Islet of Langerhans (tissue), 1 donor: Measurements from ENCODE around the gene BUD23.
"Not testable (repeated sequence)": the region's sequence is repeated elsewhere in the genome, so short reads cannot be mapped to it uniquely, and the experiment has no call there.

Experiments
- FAIRE-seq: peaks from one replicate; lab custom pipeline; 2011; peaks lifted over from hg19 to GRCh38; lab: Jason Lieb, UNC

BUD23 gene

DNA sequence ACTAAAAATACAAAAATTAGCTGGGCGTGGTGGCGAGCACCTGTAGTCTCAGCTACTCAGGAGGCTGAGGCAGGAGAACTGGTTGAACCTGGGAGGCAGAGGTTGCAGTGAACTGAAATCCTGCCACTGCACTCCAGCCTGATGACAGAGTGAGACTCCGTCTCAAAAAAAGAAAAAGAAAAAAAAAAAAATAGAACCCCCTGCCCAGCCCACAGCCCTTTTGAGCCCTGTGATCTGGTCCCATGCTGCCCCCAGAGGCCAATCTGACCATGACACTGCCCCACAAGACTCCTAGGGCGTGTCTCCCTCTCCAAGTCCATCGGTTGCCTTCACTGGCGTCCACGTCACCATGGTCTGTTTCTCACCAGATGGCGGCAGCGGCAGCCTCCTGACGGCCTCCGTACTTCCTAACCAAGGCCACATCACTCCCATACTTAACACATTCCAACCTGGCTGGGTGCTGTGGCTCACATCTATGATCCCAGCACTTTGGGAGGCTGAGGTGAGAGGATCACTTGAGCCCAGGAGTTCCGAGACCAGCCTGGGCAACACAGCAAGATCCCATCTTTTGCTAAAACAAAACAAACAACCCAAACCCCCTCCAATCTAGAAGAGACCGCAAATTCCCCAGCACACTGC, 18.1 kb downstream of the BUD23 start:
- peak; percentile 21 for FAIRE-seq

DNA sequence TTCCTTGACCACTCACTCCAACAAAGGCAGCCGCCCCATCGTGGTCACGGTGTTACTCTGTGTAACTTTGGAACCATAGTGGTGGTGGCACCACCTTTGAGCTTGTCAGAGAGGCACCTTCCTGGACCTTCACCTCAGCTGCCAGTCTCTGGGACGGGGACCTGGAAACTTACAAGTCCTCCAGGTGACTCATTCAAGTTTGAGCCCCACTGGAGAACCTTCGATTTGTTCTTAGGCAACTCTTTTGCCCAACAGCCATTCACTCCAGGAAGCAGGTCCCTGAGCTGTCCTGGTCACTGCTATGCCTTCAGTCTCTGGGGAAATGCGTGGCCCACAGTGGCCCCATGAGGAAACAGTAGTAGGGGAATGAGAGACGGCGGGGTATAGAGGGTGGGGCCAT, 18.8 kb downstream of the BUD23 start:
- FAIRE-seq, result no peak

DNA sequence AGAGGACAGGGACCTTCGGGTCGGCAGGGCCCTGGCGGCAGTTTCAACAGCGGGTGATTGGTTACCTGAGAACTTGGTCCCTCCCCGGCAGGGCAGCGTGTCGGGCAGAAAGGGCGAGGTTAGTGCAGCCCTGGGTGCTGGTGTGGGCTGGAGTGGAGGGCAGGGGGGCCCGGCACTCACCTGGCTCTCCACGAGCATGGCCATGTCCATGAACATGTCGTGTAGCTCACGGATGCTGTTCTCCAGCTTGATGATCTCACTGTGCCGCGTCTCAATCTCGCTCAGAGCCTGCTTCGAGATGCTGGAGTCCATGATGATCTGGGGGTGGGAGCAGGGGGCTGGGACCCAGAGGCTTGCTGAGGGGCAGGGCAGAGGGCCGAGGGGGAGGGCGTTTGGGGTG, 19.3 kb downstream of the BUD23 start:
- no peak for FAIRE-seq

DNA sequence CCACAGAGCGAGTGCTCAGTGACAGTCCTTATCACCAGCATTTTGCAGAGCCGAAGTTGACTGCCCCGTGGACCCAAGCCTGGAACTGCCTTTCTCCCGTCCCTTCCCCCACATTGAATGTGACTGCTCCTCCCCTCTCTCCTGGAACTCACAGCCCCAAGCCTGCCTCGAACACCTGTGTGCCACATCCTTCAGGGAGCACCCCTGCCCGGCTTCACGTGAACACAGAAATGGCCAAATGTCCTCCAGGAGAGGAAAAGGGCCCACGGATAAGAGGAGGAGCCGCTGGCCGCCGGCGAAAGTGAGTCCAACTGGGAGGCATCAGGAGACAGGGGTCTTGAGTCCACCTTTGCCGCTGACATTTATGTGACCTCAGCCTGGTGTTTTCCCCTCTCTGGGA, 19.8 kb downstream of the BUD23 start:
- FAIRE-seq, result no peak

DNA sequence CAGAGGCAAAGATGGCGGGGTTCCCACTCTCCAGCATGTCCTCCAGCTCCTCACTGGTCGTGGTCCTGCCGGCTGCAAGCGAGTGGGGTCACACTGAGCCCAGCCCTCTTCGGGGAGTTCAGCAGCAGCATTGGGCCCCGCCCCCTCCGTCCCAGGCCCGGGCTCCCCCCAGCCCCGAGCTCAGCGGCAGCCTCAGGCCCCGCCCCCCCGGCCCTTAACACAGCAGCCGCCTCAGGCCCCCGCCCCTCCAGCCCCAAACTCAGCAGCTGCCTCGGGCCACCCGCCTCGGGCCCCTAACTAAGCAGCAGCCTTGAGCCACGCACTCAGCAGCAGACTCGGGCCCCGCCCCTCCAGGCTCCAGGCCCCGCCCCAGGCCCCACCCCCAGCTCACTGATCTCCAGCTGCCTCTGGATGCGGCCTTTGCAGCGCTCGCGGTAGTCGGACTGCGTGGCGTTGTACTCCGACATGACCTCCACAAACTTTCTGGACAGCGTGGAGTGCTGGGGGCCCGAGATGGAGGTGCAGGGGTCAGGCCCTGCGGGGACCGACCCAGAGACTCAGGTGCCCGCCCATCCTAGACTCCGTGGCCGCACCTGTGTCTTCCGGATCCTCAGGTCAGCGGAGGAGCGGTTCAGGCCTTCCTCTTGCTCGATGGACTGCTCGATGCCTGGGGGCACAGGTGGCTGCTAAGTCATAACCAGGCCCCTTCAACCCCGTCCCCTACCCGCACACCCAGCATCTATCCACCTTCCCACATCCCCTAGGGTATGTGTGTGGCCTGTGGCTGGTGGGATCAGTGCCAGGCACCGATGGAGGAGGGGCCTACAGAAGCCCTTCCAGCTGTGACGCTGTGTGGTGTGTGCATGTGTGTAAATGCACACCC, 20.6 kb downstream of the BUD23 start:
- no peak for FAIRE-seq

DNA sequence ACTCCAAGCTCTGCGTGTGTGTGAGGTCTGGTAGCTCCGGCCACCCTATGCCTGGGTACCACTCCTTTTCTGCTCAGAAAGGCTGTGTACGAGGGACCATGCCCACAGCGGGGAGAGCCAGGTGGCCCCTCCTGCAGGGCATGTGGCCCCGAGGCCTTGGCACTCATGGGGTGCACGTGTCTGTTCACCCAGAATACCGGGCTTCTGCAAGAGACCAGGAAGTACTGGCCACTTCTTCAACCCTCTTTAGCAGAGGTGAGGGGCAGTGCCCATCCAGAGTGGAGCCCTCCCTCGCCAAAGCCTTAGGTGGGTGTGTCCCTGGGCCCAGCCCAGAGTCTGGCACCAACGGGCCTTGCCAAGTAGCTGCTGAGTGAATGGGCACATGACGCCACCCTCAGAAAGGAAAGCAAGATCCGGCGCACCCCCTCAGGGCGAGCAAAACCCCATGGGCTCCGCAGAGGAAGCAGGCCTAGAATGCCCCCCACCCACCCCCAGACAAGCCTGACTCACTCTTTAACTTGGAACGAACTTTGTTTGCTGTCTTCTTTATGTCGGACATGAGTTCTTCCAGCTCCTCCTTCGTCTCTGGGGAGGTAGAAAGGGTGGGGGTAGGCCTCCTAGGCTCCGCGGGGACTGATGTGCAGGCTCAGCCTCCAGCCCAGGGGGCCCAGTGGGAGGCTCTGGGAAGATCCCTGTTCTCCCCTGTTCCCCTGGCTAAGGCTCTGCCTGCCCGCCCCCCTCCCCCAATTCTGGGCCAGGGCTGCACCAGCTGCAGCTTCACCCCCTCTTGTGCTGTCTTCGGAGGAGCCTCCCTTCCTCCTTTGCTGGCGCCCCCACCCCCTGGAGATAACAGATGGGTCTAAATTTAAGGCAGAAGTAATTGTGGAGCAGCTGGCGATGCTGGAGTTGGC, 21.5 kb downstream of the BUD23 start:
- no peak for FAIRE-seq

DNA sequence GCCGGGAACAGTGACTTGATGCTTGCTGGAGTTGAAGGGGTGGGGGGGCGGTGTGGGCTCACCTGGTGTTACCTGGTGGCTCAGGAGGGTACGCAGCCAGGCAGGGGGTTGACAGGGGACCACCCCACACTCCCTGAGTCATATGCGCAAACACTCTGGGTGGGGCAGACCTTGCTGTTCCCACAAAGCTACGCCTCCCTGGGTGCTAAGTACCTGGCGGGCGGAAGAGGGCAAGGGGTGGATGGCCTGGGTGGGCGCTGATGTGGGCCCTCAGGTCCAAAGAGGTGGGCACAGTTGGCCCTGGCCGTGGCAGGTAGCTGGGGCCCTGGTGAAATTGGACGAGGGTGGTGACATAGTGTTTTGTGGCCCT, 22.1 kb downstream of the BUD23 start:
- no peak for FAIRE-seq

DNA sequence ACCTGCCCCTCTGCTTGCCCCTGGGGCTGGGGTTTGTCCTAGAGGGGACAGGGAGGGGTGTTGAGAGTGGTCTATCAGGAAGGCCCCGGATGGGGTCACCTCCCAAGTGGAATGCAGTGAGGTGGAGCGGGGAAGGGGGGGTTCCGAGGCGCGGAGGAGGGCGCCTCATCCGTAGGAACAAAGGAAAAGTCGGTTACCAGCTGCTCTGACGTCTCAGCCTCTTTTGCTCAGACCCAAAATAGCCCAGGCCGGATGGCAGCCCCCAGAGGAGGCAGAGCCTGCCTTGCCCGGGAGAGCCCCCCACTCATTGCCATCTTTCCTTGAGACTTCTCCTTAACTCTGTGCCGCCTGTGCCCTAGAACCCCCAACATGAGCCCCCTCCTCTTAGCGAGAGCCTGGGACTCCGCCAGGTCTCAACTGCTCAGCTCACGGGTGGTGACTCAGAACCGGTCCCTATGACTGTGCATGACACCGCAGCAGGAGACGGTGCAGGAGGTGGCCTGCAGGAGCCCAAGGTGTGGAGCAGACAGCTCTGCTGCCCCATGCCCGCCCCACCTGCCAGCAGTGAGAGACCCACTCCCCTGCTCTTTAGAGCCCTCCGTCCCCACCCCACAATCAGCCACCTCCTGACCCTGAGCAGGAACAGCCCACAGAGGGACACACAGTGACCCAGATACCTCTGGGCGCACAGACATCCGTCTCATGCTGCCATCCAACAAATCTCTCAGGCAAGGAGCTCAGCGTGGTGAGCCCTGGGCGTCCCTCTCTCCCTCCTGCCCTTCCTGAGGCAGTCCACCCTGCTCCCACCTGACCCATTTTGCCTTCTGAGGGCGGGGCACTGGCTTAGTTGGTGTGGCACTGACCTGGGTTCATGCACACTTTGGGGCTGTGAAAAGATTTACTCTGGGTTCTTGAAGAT, 23.0 kb downstream of the BUD23 start:
- FAIRE-seq, result no peak

DNA sequence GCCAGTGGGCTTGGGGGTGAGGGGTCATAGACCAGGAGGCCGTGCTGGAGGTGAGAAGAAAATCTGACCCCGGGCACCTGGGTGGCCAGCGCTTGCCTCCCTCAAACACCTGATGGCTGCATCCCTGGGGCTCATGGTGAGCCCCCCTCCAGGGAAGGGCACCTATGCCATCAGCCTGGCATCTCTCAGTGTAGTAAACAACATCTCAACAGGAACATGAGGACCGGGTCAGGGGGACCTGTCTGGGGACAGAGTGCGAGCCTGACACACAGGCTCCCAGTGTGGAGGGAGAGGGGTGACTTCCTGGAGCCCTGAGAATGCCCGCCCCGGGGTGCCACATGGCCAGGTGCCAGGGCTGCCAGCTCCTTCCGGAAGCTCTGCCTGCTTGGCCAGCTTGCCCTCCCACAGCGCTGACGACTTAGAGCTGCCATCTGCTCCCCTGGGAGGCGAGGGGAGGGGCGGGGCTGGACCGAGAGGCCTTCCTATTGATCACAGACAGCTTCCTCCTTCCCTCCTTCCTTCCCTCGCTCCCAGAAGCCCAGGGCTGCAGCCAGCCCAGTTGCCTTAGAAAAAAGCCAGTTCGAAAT, 23.7 kb downstream of the BUD23 start:
- no peak for FAIRE-seq

DNA sequence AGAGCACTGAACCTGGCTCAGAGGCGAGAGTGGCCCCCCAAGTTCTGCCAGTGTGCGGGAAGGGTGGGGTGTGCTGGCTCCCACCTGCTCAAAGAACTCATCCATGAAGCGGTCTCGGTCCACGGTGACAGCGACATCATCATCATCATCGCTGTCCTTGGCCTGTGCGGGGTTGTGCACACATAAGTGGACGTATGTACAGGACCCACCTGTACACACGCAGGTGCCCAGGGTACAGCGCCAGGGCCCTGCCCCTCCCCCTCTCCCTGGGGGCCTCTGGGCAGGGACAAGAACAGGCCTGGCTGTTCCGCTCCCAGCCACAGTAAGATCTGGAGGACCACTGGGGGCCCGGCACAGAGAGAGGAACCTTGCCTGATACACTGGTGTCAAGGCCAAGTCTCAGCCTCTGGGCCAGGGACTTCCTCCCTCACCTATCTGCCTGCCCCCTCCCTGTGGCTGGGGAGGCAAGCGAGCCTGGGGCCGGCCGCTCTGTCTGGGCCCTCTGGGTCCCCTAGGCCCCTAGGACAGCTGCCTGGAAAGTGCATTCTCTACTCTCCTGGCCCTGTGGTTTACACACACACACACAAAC, 25.7 kb downstream of the BUD23 start:
- FAIRE-seq, result no peak

DNA sequence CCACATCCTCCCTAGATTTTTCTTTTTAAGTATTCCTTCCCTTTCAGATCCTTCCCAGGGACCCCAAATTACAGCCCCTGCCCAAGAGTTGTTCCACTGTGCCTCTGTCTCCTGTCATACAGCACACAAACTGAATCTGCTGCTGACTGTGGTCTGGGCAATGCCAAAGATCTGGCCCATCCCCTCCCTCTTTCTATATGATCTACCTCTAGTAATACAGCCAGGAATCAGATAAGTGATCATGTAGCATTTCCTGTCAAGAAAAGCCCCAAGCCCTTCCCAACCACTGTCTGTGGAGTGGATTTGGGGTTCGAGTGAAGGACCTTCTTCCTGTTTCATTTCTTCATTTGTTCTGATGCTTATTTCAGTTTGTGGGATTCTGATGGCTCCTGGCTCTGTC, 29.4 kb downstream of the BUD23 start:
- no peak for FAIRE-seq

DNA sequence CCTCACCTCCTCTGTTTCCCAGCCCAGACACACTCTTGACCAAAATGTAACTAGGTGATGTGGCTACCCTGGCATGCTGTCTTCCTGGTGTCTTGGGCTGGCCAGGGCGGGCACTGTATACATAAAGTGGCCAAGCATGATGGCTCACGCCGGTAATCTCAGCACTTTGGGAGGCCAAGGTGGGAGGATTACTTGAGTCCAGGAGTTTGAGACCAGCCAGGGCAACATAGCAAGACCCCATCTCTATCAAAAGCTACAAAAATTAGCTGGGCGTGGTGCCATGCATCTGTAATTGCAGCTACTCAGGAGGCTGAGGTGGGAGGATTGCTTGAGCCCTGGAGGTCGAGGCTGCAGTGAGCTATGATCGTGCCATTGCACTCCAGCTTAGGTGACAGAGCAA, 29.9 kb downstream of the BUD23 start:
- not testable (repeated sequence) for FAIRE-seq

DNA sequence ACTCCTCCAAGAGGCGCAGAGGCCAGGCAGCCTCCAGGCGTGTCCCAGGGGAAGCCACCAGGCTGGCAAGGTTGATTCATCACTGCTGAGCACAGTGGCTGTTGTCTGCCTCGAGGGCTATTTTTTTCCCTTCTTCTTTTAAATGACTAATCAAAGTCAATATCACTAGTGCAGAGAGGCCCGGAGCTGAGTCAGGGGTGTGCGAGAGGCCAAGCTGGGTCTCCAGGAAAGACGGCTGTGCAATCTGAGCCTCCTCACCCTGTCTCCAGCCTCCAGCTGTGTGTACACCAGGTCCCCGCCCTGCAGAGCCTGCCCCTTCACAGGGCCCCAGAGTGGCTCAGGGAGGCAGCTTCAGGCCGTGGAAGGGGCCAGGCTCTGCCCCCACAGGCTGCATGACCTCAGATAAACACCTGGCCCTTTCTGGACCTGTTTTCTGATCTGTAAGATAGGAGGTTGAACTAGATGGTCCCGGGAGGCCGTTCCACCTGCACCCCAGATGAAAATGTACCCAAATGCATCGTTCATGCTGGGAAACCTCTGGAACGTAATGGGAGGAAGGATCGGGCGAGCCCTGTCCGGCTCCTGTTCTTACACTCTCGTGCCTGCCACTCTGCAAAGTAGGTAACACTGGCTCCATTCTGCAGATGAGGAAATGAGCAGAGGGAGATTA, 32.4 kb downstream of the BUD23 start:
- FAIRE-seq, result peak; percentile 76

DNA sequence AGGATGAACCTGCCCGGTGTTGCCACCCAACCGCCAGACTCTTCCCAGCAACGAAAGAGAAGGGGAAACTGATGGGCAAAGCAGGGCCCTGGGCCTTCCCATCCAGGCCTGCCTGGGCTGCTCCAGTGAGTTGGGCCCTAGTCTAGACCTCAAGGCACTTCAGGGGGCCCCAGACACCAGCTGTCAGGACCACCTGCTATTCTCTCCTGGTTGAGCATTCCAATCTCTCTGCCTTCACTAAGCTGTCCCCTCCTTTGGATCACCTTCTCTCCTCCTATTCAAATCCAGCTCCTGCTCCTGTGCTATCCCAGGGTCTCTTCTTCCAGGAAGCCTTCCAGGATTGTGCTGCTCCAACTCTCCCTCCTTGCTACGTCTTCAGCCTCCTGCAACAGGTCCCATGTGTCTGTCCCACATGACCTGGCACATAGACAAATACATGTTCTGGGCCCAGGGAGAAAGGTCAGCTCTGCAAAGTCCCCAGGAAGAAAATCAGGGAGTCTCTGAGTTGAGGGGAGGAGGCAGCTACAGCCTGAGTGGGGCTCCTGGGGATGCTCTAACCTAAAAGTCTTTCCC, 33.0 kb downstream of the BUD23 start:
- no peak for FAIRE-seq

DNA sequence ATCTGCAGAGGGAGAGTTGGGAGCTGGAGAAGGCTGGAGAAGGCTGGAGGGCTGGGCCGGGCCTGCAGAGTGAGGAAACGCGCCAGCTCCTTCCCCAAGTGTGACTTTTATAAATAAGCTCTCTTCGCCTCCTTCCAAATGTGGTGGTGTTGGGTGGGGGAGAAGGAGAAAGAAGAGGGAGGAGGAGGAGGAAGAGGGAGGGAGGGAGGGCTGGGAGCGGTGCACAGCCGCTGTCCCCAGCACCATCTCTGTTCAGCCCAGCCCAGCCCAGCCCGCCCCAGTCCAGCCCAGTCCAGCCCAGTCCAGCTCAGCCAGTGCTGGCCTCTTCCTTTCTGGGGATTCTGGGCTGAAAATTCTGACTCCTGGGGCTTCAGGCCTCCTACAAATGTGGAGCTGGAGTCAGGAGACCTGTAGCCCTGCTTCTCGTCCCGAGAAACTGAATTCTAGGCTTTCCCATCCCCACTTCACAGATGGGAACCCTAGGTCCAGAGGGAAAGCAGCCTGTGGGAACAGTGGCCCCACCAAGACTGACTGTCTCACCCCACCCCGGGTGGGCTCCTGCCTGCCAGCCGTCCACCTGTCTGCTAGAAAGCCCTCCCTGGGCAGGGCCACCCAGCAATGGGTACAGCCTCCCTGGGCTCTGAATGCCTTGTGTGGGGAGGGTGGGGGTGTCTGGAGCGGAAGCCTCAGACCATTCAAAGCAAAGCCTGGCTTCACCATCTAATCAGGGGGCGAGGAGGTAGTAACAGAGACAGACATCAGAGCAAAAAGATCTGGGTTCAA, 33.8 kb downstream of the BUD23 start:
- FAIRE-seq, result no peak

DNA sequence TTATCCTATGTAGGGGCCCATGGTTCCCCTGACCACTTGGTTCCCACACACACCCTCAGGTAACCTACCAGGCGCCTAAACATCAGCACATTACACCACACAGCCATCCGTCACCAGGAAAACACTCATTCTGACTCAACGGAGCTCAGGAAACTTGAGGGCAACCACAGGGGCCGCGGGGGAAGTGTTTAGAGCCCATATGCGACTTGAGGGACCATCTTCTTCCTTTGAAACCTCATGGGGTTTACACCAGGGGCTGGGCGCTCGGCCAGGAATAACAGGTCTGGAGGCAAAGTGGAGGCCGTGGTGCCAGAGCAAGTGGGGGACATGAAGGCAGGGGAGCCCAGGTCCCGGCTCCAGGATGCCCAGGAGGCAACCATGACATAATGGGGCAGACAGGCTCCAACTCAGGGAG, 34.6 kb downstream of the BUD23 start:
- no peak for FAIRE-seq

DNA sequence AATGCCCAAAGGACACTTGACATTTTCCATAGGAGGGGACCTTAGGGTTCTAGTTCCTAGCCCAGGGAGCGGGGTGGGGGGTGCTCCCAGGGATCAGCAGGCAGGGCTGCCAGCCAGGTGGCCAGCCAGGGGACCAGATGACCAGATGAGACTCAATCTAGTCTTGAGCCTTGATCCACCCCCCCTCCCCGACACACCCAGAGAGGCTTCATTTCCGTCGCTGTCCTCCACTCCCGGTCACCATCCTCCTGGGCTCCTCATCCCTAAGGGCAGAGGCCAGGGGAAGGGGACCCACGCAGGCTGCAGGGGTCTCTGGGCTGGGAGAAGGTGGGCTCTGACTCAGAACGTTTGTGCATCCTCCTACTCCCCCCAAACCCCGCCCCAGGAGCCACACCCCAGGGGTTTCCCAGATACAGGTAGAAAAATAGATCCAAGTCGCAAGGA, 35.1 kb downstream of the BUD23 start:
- FAIRE-seq, result no peak

DNA sequence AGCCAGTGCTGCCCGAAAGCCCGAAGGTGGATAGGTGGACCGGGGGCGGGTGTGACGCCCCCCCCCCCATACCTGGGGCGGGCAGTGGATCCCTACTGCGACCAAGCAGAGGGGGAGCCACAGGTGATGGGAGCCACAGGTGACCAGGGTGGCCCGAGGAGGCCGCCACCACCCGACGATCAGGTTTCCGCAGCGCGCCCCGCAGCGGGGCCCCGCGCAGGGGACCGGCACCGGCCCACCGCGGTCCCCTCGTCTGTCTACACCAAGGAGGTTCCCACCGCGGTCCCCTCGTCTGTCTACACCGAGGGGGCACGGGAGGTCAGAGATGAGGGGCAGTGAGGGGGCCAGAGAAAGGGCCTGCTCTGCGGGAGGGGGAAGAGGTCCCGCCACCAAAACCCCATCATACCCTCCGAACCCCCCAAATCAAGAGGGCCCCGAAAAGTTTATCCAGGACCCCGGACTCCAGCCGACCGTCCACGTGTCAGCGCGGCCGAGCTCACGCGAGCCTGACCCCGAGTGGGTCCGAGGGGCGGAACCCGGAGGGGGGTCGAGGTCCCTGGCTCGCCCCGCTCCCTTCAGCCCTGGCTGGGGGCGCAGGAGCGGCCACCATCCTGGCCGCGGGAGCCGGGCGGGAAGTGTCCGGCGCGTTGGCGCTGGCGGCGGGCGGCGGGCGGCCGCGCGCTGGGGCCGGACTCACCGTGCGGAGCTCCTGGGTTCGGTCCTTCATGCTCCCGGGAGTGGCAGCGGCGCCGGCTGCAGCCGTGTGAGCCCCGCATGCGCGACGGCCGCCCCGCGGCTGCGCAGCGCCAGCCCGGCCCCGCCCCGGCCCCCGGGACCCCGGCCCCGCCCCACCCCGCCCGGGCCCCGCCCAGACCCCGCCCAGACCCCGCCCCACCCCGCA, 35.8 kb downstream of the BUD23 start, which contains the start of gene STX1A:
Gene STX1A, minus strand, starts transcription at position 765 of the 901 bp plus-strand sequence. Its CDS starts 38 bp downstream, at position 727.
- no peak for FAIRE-seq
